DOHH2 (cell line): ENCODE measurements around the gene FBXL13.

Experiments
- EZH2phosphoT487 ChIP-seq: fragments of 200-600 bp; sonication (generic); IDR thresholded peaks from 2 replicates; pipeline ENCODE4 v1.6.1; 2017; ENCODE audit warnings: borderline replicate concordance, mild to moderate bottlenecking, antibody characterized with exemption, low read length, moderate library complexity, mixed read lengths
- TF ChIP-seq, protein P1 (sequence below): fragments of 200-600 bp; sonication (generic); IDR thresholded peaks from one replicate; pipeline ENCODE4 v1.5.1; 2014; ENCODE audit warnings: antibody characterized with exemption, mild to moderate bottlenecking, low read depth, low read length; ENCODE audit not compliant: poor library complexity, severe bottlenecking

DNA sequence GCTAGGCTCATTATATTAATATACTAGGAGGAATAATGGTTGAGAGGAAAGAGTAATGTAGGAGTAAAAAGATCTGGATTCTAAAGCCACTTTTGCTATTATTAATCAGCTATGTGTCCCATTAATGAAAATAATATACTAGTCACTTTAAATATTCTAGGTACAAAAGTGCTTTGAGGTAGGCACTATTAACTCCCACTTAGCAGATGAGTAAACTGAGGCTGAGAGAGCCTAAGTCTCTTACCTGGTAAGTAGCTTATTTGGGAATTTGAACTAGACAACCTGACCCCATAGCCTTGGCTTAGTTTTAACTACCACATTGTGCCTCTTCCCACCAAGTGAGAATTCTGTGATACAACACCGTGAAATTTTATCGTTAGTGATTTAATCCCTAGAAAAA is 6.3 kb upstream of the FBXL13 start:
- TF ChIP-seq, protein P1, sequence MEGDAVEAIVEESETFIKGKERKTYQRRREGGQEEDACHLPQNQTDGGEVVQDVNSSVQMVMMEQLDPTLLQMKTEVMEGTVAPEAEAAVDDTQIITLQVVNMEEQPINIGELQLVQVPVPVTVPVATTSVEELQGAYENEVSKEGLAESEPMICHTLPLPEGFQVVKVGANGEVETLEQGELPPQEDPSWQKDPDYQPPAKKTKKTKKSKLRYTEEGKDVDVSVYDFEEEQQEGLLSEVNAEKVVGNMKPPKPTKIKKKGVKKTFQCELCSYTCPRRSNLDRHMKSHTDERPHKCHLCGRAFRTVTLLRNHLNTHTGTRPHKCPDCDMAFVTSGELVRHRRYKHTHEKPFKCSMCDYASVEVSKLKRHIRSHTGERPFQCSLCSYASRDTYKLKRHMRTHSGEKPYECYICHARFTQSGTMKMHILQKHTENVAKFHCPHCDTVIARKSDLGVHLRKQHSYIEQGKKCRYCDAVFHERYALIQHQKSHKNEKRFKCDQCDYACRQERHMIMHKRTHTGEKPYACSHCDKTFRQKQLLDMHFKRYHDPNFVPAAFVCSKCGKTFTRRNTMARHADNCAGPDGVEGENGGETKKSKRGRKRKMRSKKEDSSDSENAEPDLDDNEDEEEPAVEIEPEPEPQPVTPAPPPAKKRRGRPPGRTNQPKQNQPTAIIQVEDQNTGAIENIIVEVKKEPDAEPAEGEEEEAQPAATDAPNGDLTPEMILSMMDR: no peak
- no peak for TF ChIP-seq EZH2phosphoT487
